HTERT RPE-1 (cell line): Measurements from ENCODE around the gene LBP.
"Not testable (repeated sequence)": the region's sequence is repeated elsewhere in the genome, so short reads cannot be mapped to it uniquely, and the experiment has no call there.

Source experiments
- in situ Hi-C: fragments of 300-500 bp; cut with MboI; formaldehyde crosslinking; loops from 4 replicates; pipeline ENCODE4 v1.14.3; 2020; ENCODE audit warnings: low sequenced_read_pairs

LBP gene

GRCh38 chr20:38346741-38347140 is 459 bp downstream of the LBP start:
- in situ Hi-C loops = no loop called here

GRCh38 chr20:38349856-38350255 is 3.6 kb downstream of the LBP start:
- in situ Hi-C loops = no loop called here

- in situ Hi-C loops = no loop called here
Observed at GRCh38 chr20:38350879-38351775, 4.8 kb downstream of the LBP start.

- in situ Hi-C loops = no loop called here
Observed at GRCh38 chr20:38353316-38353715, 7.0 kb downstream of the LBP start.

- in situ Hi-C loops = no loop called here
Observed at GRCh38 chr20:38354227-38354626, 7.9 kb downstream of the LBP start.

GRCh38 chr20:38355161-38356012 is 9.1 kb downstream of the LBP start:
- in situ Hi-C loops = no loop called here

GRCh38 chr20:38357653-38358207 is 11.4 kb downstream of the LBP start:
- in situ Hi-C loops = no loop called here

- in situ Hi-C loops = no loop called here
Observed at GRCh38 chr20:38358556-38358955, 12.3 kb downstream of the LBP start.

GRCh38 chr20:38363004-38363747 is 16.9 kb downstream of the LBP start:
- in situ Hi-C loops = no loop called here

- in situ Hi-C loops = no loop called here
Observed at GRCh38 chr20:38369389-38369788, 23.1 kb downstream of the LBP start.

GRCh38 chr20:38372806-38373205 is 26.5 kb downstream of the LBP start:
- in situ Hi-C loops = no loop called here

GRCh38 chr20:38373231-38373867 is 27.1 kb downstream of the LBP start:
- in situ Hi-C loops = no loop called here

- in situ Hi-C loops = no loop called here
Observed at GRCh38 chr20:38373898-38374297, 27.6 kb downstream of the LBP start.

- in situ Hi-C loops = no loop called here
Observed at GRCh38 chr20:38377039-38377685, 30.9 kb downstream of the LBP start.

- in situ Hi-C loops = not testable (repeated sequence)
Observed at GRCh38 chr20:38377838-38378237, 31.6 kb downstream of the LBP start.

GRCh38 chr20:38383147-38383546 is 36.9 kb downstream of the LBP start:
- in situ Hi-C loops = no loop called here

GRCh38 chr20:38386004-38386403 is 39.7 kb downstream of the LBP start:
- in situ Hi-C loops = no loop called here

- in situ Hi-C loops = no loop called here
Observed at GRCh38 chr20:38386851-38387250, 40.6 kb downstream of the LBP start.

- in situ Hi-C loops = no loop called here
Observed at GRCh38 chr20:38387953-38388352, 41.7 kb downstream of the LBP start.

- in situ Hi-C loops = no loop called here
Observed at GRCh38 chr20:38392356-38392755, 46.1 kb downstream of the LBP start.
